NCI-H187 treated with DMSO at 0.1 percent for 48 hours (cell line): ENCODE data around the gene SCARB1.

Experiments
- DNase-seq: peaks from one replicate; lab custom pipeline; 2025; lab: John Stamatoyannopoulos, UW

SCARB1 gene

DNA sequence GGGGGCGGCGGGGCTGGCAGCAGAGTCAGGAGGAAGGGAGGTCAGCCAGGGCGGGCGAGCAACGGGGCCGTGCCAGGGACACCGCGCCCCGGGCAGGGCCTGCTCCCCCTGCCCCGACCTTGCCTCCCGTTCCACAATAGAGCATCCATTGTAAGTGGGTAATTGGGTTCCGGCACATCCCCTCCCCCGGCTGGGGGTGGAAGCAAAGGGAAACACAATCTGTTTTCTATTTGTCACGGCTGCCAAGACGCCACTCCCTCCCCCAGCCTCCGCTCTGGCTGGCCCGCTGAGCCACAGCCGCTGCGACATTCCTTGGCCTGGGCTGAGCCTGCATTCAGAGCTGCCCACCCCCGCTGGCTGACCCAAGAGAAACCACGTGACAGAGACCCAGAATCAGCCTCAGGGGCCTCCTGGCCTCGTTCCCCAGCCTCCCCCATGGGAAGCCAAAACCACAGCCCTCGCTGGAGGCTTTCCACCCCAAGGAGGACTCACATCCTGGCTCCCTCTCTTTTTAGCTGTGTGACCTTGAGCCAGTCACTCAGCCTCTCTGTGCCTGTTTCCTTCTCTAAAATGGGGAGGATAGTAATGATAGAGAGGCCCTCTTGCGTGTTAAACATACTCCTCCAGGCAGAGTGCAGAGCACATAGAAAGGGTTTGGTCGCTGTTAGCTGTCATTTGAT is 117.6 kb downstream of the SCARB1 start:
- DNase-seq: peak; percentile 31

DNA sequence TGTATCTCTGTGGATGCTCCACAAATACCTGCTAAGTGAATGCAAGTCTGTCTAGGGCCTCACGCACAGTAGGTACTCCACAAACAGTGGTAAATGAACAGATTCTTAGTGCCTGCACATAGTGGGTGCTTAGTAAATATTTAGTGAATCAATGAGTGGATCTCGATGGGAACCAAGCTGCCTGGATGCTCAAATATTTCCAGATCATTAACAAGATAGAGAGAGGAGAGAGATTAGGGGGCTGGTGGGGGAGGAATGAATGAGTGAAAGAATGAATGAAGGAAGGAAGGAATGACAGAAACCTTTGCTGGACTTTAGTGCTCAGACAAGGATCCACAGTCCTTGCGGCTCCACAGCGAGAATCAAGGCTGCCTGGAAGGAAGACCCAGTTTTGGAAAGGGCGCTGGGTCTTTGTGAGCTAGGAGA is 118.2 kb downstream of the SCARB1 start:
- no peak for DNase-seq

DNA sequence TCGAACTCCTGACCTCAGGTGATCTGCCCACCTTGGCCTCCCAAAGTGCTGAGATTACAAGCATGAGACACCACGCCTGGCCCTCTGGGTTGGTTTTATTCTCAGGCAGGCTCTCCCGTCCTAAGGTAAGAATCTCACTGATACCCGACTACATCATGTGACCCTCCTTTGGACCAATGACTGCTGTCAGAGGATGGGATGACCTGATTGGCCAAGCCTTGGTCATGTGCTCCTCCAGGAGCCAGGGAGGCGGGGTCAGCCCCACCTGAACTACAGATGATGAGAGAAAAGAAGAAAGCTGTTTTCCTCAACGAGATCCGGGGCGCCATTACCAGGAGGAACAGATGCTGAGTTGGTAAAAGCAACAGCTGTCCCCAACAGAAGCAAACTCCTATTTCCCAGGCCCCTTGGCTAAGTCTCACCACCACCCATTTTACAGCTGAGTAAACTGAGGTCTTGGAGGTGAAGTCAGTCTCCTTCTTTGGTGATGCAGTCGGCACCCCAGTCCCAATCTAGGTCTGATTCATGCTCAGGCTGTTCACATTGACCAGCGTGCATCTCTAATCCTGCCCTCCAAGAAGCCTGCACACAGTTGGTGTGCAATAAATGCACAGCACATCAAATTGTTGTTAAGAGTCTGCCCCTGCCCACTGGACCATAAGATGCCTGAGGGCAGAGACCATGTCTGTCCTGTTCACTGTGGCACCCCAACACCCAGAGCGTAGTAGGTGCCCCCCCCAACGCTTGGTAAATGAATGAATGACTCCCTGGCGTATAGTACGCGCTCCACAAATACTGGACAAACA is 118.8 kb downstream of the SCARB1 start:
- no peak for DNase-seq

DNA sequence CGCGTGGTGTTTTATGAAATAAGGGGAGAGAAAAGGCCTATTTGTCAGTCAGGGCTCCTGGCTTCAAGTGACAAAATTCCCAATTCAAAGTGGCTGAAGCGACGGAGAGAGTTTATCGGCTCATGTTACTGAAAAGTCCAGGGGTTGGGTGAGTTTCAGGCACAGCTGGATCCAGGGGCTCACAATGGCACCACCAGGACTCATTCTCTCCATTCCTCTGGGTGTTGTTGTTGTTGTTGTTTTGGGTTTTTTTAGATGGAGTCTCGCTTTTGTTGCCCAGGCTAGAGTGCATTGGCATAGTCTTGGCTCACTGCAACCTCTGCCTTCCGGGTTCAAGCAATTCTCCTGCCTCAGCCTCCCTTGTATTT is 119.4 kb downstream of the SCARB1 start:
- DNase-seq: no peak

DNA sequence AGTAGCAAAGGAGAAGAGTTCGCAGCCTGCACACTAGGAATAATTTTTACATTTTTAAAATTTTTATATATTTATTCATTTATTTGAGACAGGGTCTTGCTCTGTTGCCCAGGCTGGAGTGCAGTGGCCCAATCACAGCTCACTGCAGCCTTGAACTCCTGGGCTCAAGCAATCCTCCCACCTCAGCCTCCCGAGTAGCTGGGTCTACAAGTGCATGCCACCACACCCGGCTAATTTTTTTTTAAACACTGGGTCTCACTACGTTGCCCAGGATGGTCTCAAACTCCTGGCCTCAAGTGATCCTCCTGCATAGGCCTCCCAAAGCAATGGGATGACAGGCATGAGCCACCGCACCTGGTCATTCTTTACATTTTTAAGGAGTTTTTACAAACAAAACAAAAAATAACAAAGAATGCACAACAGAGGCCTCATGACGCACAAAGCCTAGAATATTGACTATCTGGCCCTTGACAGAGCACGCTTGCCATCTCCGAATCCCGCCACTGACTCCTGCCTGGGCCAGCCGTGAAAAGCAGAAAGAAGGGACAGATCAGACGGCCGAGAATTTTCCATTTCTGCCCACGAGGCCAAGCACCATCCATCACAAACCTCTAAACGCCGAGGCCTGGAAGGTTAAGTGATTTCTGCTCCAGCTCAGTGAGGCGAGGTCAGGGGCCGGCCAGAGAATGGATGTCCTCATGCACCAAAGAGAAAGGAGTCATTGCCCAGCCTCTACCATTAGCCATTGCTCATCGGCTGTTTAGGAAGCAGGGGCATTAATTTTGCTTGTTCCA is 120.0 kb downstream of the SCARB1 start:
- no peak for DNase-seq

DNA sequence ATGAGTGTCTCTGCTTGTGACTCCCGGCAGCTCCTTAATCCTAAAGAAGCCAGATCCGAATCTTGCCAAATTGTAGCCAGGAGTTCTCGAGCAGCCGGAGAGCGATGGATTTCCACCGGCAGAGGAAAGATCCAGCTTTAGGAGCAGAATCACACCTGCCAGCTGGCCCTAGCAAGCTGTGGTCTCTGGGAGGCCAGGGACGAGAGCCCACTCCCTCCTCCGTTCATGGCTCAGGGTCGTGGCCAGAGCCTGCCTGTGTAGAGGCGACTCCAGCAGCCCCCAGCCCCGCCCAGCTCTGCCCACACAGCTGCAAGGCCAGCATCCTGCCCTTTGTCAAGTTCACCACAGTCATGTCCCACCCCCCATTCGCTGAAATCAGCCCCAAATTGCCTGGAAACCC is 121.0 kb downstream of the SCARB1 start:
- DNase-seq: no peak

DNA sequence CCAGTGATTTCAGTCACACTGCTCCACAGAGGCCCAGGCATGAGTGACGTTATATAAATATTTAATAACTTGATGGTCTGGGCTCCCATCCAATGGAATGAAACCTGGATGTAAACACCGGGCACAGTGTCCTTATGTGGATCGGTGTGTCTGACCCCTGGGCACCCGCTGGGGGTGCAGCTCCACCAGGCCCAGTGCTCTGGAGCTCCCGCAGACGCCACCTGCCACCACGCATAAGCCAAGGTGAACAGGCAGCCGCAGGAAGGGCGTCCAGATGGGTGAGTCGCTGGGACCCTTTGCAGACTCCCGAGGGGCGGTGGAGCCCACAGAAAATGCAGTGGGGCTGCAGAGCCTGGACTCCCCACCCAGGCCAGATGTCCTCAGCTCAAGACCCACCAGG is 121.6 kb downstream of the SCARB1 start:
- DNase-seq: no peak

DNA sequence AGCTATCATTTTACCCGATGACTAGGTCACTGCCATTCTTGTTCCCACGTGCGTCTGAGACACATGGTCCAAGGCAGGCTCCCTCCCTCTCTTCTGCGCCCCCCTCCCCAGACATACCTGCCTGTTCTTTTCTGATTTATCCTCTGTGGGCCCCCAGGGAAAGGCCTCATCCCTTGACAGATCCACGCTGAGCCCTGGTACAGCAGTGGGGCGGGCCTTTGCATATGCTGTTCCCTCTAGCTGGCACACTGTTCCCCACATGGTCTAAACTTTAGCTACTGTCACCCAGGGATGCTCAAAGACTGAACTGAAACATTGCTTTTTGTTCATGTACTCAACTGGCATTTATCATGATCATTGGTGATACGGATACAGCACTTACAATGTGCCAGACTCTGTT is 122.5 kb downstream of the SCARB1 start:
- DNase-seq: no peak

DNA sequence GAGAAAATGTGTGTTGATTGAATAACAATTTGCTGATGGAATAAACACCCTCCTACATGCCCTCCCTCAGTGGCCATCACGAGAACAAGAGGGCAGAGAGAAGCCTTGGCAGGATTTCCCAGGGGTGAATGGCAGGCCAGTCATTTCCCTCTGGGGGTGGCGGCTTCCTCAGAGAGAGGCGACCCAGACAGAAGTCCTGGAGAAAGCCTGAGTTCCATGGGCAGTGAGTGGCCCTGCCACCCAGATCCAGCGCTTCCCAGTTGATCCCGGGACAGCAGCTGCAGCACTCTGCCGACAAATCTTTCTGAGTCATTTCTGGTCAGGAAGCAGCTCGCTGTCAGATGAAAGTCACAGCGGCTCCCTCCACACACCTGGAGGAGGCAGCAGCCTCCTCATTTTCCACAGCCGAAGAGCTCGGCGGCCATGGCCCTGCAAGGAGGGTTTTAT is 123.0 kb downstream of the SCARB1 start:
- DNase-seq: no peak

DNA sequence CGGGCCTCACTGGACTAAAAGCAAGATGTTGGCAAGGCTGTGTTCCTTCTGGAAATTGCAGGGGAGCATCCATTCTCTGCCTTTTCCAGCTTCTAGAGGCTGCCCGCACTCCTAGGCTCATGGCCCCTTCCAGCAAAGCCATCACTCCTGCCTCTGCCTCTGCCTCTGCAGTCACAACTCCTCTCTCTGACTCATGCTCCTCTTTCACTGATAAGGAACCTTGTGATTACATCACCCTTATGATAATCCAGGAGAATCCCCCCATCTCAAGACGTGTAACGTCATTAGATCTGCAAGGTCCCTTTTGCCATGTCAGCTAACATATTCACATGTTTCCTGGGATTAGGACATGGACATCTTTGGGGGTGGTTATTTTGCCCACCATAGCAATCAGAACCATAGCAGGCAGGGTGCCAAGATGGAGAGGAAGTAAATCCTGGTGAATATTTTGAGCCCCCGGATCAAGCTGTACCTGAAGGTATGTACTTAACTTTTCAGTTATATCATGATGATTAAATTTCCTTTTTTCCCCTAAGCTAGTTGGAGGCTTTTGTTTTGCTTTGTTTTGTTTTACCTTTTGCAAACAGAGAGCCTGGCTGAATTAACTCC is 123.6 kb downstream of the SCARB1 start:
- no peak for DNase-seq

DNA sequence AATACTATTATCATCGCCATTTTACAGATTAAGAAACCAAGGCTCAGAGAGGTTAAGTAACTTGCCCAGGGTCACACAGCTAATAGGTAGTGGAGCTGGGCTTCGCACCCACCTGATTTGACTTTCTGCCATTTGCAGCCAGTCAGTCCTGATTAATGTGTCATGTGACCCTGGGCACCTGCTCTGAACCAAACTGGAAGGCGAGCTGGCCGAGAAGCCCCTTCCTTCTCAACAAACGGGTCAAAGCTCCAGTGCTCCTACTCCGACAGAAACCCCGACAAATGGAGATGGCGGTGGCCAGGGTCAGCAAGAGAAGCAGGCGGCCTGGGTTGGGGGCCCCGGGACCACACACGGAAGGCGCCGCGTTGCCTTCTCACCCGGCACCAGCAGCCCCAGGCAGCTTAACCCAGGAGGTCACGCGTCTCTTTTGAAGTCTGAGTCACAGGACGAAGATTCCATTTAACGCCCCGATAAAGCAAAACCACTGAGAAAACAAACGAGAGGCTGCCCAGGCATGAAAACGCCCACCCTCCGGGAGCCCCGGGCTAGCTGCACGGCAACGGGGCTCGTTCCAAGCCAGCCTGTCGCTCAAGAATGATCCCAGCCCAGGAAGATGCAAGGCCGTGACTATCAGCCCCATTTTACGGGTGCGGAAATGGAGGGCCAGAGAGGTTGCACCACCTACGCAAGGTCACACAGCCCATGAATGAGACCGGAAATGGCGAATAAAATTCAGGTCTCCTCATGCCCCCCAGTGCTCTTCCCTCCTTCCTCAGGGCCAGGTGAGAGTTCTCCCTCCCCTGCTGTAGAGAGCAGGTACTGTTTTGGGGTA is 124.8 kb downstream of the SCARB1 start:
- no peak for DNase-seq

DNA sequence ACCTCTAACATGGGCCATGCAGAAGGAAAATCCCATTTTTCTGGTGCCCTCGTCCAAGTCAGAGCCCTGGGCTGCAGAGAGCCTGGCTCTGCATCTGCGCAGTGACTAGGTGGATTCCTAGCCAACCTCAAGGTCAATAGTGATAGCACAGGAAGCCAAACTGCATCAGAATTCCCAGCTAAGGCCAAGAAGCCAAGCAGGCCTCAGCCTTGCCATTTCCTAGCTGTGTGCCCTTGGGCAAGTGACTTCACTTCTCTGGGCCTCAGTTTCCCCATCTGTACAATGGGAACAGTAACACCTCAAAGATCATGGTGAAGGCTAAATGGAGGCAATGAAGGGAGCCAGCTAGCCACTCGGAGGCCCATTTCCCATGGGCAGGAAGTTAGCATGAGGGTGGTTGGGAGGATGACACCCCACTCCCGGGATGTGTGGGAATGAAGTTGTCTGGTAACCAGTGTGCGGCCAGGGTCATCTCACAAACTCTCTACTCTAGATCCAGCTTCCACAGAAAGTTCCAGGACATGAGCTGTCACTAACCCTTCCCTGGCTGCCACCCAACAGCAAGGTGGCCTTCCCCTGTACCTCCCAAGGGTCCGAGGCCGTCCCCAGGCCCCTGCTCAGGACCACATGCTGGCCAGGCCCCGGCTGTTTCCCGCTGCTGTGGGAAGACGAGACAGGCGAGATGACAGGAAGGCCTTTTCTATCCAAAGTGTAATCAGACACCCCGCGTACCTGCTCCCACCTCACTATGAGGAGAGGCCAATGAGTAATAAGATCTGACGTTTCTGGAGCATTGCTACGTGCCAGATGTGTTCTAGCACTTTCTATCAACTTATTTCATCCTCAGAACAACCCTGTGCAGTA is 125.7 kb downstream of the SCARB1 start:
- no peak for DNase-seq

DNA sequence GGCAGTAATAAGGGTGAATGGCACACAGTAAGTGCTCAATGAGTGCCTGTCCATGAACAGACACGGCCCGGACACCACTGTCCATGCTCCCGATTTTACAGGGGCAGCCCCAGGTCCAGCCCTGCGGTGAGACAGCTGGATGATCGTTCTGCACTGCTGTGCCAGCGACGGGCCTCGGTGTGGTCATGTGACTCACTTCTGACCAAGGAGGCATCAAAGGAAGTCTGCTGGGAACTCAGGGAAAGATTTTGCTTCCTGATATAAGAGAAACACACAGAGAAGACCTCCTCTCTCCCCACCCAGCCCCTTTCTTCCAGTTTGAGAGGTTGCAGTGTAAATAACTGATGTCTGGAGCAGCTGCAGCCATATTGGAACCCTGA is 126.6 kb downstream of the SCARB1 start:
- DNase-seq: no peak

DNA sequence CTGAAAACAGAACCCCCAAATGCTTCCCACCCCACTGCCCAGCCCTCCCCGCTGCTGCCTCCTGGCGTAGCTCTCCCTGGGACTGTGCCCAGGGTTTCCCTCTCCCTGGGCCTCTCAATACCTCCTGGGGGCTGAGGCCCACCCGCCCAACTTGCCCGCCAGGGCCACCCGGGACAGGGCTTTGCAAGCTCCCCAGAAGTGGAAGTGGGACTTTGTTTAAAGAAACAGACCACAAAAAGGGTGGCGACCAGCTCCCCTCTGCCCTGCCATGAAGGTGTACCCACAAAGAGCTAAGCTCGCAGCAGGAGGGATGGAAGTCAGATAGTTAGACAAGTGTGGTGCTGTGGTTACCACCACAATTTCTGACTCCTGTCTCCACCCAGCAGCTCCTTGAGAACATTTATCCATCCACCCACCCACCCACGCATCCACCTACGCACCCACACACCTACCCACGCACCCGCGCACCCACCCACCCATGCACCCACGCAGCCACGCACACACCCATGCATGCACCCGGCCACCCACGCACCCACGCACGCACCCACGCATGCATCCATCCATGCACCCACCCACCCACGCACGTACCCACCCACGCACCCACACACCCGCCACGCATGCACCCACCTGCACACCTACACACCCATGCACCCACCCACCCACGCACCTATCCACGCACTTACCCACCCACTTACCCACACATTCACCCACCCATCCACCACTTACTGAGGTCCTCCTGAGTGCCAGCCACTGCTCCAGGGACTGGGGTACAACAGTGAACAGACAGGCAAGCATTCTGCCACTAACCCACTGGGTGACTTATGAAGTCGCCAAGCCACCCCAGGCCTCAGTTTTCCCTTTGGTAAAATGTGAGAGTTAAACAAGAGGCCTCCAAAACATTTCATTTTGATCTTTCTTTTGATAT is 127.3 kb downstream of the SCARB1 start:
- DNase-seq: no peak

DNA sequence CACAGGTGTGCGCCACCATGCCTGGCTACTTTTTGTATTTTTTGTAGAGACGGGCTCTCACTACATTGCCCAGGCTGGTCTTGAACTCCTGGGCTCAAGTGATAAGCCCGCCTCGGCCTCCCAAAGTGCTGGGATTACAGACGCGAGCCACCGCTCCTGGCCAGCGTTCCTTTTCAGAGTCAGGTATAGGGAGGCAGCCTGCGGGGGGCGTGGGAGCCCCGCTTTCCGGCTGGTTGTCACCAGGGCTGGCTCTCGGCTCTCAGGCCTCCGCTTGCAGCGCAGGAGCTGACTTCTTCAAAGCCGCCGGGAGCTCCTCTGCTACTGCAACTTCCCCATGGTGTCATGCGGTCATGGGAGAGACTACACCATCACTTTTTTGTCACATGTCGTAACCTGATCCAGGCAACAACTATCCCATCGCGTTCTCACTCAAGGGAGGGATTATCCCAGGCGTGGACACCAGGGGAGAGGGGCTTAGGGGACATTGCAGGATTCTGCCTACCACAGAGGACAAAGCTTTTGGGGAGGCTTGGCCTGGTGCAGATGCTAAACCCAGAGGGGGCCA is 129.4 kb downstream of the SCARB1 start:
- peak; percentile 13 for DNase-seq

DNA sequence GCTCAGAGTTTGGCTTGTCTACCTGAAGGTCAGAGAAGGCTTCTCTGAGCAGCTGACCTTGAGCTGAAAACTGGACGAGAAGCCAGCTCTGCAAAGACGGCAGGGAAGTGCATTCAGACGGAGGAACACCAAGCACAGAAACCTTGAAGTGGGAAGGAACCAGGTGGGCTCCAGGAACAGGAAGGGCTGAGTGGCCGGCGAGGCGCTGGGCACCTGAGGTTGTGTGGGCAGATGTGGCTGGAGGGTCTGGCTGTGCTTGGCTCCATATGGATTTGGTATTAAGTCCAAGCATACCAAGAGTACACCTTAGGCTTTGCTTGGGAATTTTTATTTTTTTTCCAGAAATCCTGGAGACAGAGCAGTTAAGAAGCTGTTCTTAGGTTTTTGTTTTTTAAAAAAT is 130.6 kb downstream of the SCARB1 start:
- no peak for DNase-seq

DNA sequence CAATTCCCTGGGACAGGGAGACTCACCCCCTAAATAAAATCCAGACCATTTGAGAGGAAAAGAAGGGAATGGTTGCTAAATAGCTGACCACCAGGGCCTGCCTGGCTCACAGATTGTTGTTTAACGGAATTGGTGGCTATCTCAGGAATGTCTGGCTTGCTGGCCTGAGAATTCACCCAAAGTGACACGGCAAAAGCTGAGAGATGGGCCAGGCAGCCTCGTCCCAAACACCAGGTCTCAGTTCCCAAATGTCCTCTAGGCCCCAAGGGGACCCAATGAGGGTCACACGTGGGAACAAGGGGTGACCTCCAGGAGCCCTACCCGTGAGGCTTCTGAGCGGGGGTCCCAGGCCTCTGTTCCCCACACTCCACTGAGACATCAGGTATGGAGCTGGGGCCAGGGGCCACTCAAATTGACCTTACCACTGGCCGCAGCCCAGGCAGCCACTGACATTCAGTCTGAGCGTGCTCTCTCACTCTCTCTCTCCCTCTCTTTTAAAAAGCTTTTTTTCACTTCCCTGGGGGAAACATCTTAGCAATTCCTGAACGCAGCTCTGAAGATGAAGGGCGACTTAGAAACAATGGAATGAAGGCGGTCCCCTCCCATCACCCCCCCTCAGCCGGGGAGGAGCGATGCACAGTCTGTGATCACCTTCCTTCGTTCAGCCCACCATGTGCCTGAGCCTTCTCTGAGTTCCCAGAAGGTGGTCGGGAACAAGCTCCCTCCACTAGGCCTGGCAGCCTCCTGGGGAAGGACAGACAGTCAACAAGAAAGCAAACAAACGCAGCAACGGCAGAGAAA is 131.2 kb downstream of the SCARB1 start:
- DNase-seq: no peak

DNA sequence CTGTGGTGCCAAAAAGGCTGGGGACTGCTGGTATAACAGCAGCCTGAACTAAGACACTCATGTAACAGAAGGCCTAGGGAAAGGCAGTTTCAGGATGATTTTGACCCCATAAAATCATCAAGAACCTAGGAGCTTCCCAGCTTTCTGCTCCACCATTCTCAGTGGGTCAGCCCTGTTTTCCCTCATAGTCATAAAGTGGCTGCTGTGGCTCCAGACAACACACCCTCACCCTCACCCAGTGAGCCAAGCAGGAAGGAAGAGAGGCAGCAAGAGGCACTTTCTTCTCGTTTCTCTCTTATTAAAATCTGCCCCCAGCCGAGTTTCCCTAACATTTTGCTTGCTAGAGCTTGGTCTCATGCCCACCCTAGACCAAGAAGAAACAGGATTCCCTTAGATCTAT is 131.8 kb downstream of the SCARB1 start:
- no peak for DNase-seq
